Mesothelial cell of epicardium (in vitro differentiated cells): ENCODE measurements around the gene AIMP1. TPM values are rescaled to one million over a fixed set of nuclear protein-coding genes. Genes with fewer than 3 reads are reported as not detected.

Experiments used
- DNase-seq, 2 experiments: peaks; one replicate each; pipeline ENCODE4 v3.0.0; 2021; ENCODE audit warnings: low spot score in 2 of 2; ENCODE audit not compliant: unreplicated experiment in 2 of 2
- H3K27ac Mint-ChIP-seq: 2 replicates; pipeline ENCODE4 v1.8.0; 2021; ENCODE audit warnings: mixed read lengths
- H3K27me3 Mint-ChIP-seq: 2 replicates; pipeline ENCODE4 v1.8.0; 2021; ENCODE audit warnings: low read depth, mixed read lengths
- H3K36me3 Mint-ChIP-seq: 2 replicates; pipeline ENCODE4 v1.8.0; 2021; ENCODE audit warnings: mixed read lengths
- H3K4me1 Mint-ChIP-seq: 2 replicates; pipeline ENCODE4 v1.8.0; 2021; ENCODE audit warnings: mixed read lengths
- H3K4me3 Mint-ChIP-seq: 2 replicates; pipeline ENCODE4 v1.8.0; 2021; ENCODE audit warnings: mild to moderate bottlenecking, moderate library complexity, mixed read lengths
- H3K9me3 Mint-ChIP-seq: 2 replicates; pipeline ENCODE4 v1.8.0; 2021; ENCODE audit warnings: mixed read lengths
- CTCF ChIP-seq: fragments of 200-600 bp; sonication (generic); IDR thresholded peaks from one replicate; pipeline ENCODE4 v1.5.0; 2021; ENCODE audit warnings: antibody characterized with exemption; ENCODE audit not compliant: unreplicated experiment
- total RNA-seq: library from RNA; stranded (reverse); gene quantifications from 3 replicates; pipeline ENCODE4 v1.2.1, GENCODE V29; 2021

AIMP1 gene
- total RNA-seq, 1 donor from 2014 or later, result 44.8 TPM

DNA sequence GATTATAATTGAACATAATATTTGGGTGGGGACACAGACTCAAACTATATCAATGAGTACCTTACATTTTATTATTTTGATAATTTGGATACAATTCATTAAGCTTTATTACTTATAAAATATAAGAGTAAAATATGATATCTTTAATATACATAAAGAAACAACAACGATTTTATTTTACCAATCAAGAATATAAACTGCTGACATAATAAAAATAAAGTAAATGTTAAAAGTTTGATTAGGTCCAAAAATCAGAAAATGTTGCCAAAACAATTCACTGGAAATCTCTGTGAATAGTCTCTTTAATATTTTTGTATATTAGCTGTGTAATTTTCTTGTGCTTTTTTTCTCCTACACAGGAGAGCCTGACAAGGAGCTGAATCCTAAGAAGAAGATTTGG is 30.8 kb downstream of the AIMP1 start:
- no peak for DNase-seq
- no peak overlapping the region for H3K4me3 Mint-ChIP-seq

GRCh38 chr4:106351016-106351415 is 34.7 kb downstream of the AIMP1 start:
- H3K27ac Mint-ChIP-seq, result no peak overlapping the region
- no peaks in the 10 kb centered on the region for H3K27me3 Mint-ChIP-seq
- DNase-seq, result no peak
- TF ChIP-seq CTCF, result no peak
- H3K9me3 Mint-ChIP-seq, result no peaks in the 10 kb centered on the region
- peaks cover 8% of the 10 kb centered on the region for H3K36me3 Mint-ChIP-seq
- no peaks in the 10 kb centered on the region for H3K4me1 Mint-ChIP-seq
- no peak overlapping the region for H3K4me3 Mint-ChIP-seq

More for the DNA sequence above, 30.8 kb downstream of the AIMP1 start:
- H3K27me3 Mint-ChIP-seq, result no peaks in the 10 kb centered on the region
- peaks cover 17% of the 10 kb centered on the region for H3K36me3 Mint-ChIP-seq
- H3K27ac Mint-ChIP-seq, result no peak overlapping the region
- H3K4me1 Mint-ChIP-seq, result peaks cover 4% of the 10 kb centered on the region
- no peak for TF ChIP-seq CTCF
- peaks cover 1% of the 10 kb centered on the region for H3K9me3 Mint-ChIP-seq

GRCh38 chr4:106353786-106354185 is 37.4 kb downstream of the AIMP1 start:
- Mint-ChIP-seq H3K4me3 (no peak overlapping the region), H3K9me3 (peaks cover 3% of the 10 kb centered on the region), H3K4me1 (no peaks in the 10 kb centered on the region), H3K36me3 (peaks cover 2% of the 10 kb centered on the region), H3K27me3 (no peaks in the 10 kb centered on the region), H3K27ac (no peak overlapping the region)
- no peak for TF ChIP-seq CTCF
- no peak for DNase-seq

DNA sequence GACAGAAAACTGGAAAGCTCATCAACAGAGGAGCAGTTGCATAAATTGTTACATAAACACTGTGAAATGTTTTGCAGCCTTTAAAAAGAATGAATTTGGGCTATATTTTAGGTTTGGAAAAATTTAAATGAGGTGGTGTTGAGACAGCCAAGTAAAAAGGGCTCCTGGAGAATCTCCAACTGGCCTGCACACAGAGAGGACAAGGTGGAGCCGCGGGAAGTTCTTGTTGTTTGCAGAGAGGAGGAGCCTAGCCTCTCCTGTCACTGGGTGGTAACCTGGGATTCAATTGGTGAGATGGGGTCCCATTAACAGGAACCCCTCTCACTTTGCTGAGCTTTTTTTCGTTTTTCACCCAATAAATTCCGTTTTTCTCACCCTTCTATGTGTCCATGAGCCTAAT is 38.8 kb downstream of the AIMP1 start:
- no peak for TF ChIP-seq CTCF
- Mint-ChIP-seq H3K4me1 (no peaks in the 10 kb centered on the region), H3K36me3 (no peaks in the 10 kb centered on the region), H3K27me3 (no peaks in the 10 kb centered on the region), H3K9me3 (peaks cover 3% of the 10 kb centered on the region), H3K27ac (no peak overlapping the region), H3K4me3 (no peak overlapping the region)
- DNase-seq, result no peak

- Mint-ChIP-seq H3K4me1 (no peaks in the 10 kb centered on the region), H3K9me3 (peaks cover 3% of the 10 kb centered on the region), H3K36me3 (no peaks in the 10 kb centered on the region), H3K27ac (no peak overlapping the region), H3K27me3 (no peaks in the 10 kb centered on the region), H3K4me3 (no peak overlapping the region)
- no peak for DNase-seq
- TF ChIP-seq CTCF, result no peak
Observed at GRCh38 chr4:106358899-106359298, 42.5 kb downstream of the AIMP1 start.
